ENCODE data around the gene NR2F1-AS1. TPM values are rescaled to one million over a fixed set of nuclear protein-coding genes. Genes with fewer than 3 reads are reported as not detected.

The NR2F1-AS1 gene
- total and polyA plus RNA-seq, 2 donors (not counting 1 experiment from before 2014, with no cell fraction given), result not detected

- Mint-ChIP-seq H3K4me1 (no peaks in the 10 kb centered on the region), H3K27me3 (no peaks in the 10 kb centered on the region), H3K27ac (no peak overlapping the region), H3K9me3 (ENCODE audit: insufficient read depth) (peaks cover 3% of the 10 kb centered on the region), H3K4me3 (no peak overlapping the region)
- 92% methylated on average over 3 of the region's 4 CpGs for WGBS (ENCODE audit: insufficient coverage)
- DNase-seq, result no peak
- Histone ChIP-seq H3K79me2 (ENCODE audit: control insufficient read depth, insufficient read depth, low read length) (no peaks in the 10 kb centered on the region), H3K4me3 (ENCODE audit: control extremely low read depth in 1 of 5, extremely low read depth in 1 of 5, insufficient read depth in 1 of 5, low read depth in 2 of 5, low read length in 4 of 5) (no peak overlapping the region), H3K4me1 (ENCODE audit: control insufficient read depth in 2 of 2, insufficient read depth in 2 of 2, low read length in 2 of 2) (no peaks in the 10 kb centered on the region), H3K9me3 (ENCODE audit: control extremely low read depth in 1 of 3, control insufficient read depth in 2 of 3, insufficient read depth in 1 of 3, low read length in 2 of 3) (no peaks in the 10 kb centered on the region), H3K27ac (ENCODE audit: low read length in 2 of 2) (no peak overlapping the region), H3K4me2 (replicated peaks; ENCODE audit: low read depth, low read length, poor library complexity, severe bottlenecking) (no peak overlapping the region), H3K27me3 (replicated peaks in 1 of 4; ENCODE audit: control extremely low read depth in 1 of 4, control insufficient read depth in 3 of 4, insufficient read depth in 4 of 4, low read length in 3 of 4) (no peaks in the 10 kb centered on the region), H3K36me3 (replicated peaks in 1 of 2; ENCODE audit: control extremely low read depth in 1 of 2, control insufficient read depth in 1 of 2, extremely low read depth in 1 of 2, insufficient read depth in 2 of 2, low read length in 1 of 2) (no peaks in the 10 kb centered on the region), H3K9ac (ENCODE audit: low read length) (no peak overlapping the region), H2AFZ (ENCODE audit: insufficient read depth, low read depth, low read length, poor library complexity, severe bottlenecking) (no peak overlapping the region), H4K20me1 (ENCODE audit: control insufficient read depth, insufficient read depth, low read length, poor library complexity, severe bottlenecking) (no peaks in the 10 kb centered on the region)
- ATAC-seq (ENCODE audit: low read depth), result no peak
- TF ChIP-seq EZH2 (IDR thresholded peaks at IDR 0.05; ENCODE audit: borderline replicate concordance, insufficient read depth, low read depth, low read length, poor library complexity, severe bottlenecking) (no peak), CTCF (IDR thresholded peaks at IDR 0.05) (no peak)
- intact Hi-C loops (cut with micrococcal nuclease), result no loop called here
- ChIA-PET POLR2A (no interaction called here), CTCF (no interaction called here)
These were observed 200.0 kb downstream of the NR2F1-AS1 start for GRCh38 chr5:93381057-93381456.

- no peaks in the 10 kb centered on the region for H3K79me2 ChIP-seq (ENCODE audit: control insufficient read depth, insufficient read depth, low read length)
- H3K4me1 Mint-ChIP-seq, result no peaks in the 10 kb centered on the region
- H3K36me3 ChIP-seq (replicated peaks in 1 of 2; ENCODE audit: control extremely low read depth in 1 of 2, control insufficient read depth in 1 of 2, extremely low read depth in 1 of 2, insufficient read depth in 2 of 2, low read length in 1 of 2), result no peaks in the 10 kb centered on the region
- H3K4me3 Mint-ChIP-seq, result no peak overlapping the region
- CTCF ChIA-PET, result no interaction called here
- DNase-seq (no peak), ATAC-seq (ENCODE audit: low read depth) (no peak)
- no peak overlapping the region for H3K9ac ChIP-seq (ENCODE audit: low read length)
- H3K27ac ChIP-seq (ENCODE audit: low read length in 2 of 2), result no peak overlapping the region
- no peak overlapping the region for H2AFZ ChIP-seq (ENCODE audit: insufficient read depth, low read depth, low read length, poor library complexity, severe bottlenecking)
- intact Hi-C loops (cut with micrococcal nuclease), result no loop called here
- H4K20me1 ChIP-seq (ENCODE audit: control insufficient read depth, insufficient read depth, low read length, poor library complexity, severe bottlenecking), result no peaks in the 10 kb centered on the region
- no peak overlapping the region for H3K4me2 ChIP-seq (replicated peaks; ENCODE audit: low read depth, low read length, poor library complexity, severe bottlenecking)
- H3K4me1 ChIP-seq (ENCODE audit: control insufficient read depth in 2 of 2, insufficient read depth in 2 of 2, low read length in 2 of 2), result no peaks in the 10 kb centered on the region
- no peaks in the 10 kb centered on the region for H3K27me3 ChIP-seq (replicated peaks in 1 of 4; ENCODE audit: control extremely low read depth in 1 of 4, control insufficient read depth in 3 of 4, insufficient read depth in 4 of 4, low read length in 3 of 4)
- no peaks in the 10 kb centered on the region for H3K27me3 Mint-ChIP-seq
- POLR2A ChIA-PET, result no interaction called here
- TF ChIP-seq CTCF (IDR thresholded peaks at IDR 0.05), result no peak
- no peak for TF ChIP-seq EZH2 (IDR thresholded peaks at IDR 0.05; ENCODE audit: borderline replicate concordance, insufficient read depth, low read depth, low read length, poor library complexity, severe bottlenecking)
- WGBS (ENCODE audit: insufficient coverage), result 78% methylated on average over 2 of the region's 2 CpGs
- H3K4me3 ChIP-seq (ENCODE audit: control extremely low read depth in 1 of 5, extremely low read depth in 1 of 5, insufficient read depth in 1 of 5, low read depth in 2 of 5, low read length in 4 of 5), result no peak overlapping the region
- H3K9me3 Mint-ChIP-seq (ENCODE audit: insufficient read depth), result peaks cover 3% of the 10 kb centered on the region
- no peak overlapping the region for H3K27ac Mint-ChIP-seq
- H3K9me3 ChIP-seq (ENCODE audit: control extremely low read depth in 1 of 3, control insufficient read depth in 2 of 3, insufficient read depth in 1 of 3, low read length in 2 of 3), result no peaks in the 10 kb centered on the region
These were observed 202.9 kb downstream of the NR2F1-AS1 start for GRCh38 chr5:93378073-93378472.
